ENCODE results near the gene CYB561D1.
A peak's percentile ranks its signal among the peaks of the same experiment; 100 is the strongest.

CYB561D1 gene

GRCh38 chr1:109546311-109547109, 52.6 kb downstream of the CYB561D1 start:
- peak; percentile 91 for DNase-seq (ENCODE audit: low spot score)
- in situ Hi-C loops (cut with MboI; ENCODE audit: low sequenced_read_pairs, unreplicated experiment) = loop anchor here (5.0 to 10.0 kb wide), 3 partner anchors 76 to 438 kb away; partner anchors contain the start of gene AHCYL1
- TF ChIP-seq CTCF (IDR thresholded peaks at IDR 0.05; ENCODE audit: borderline replicate concordance, control extremely low read depth, extremely low read depth, insufficient read depth, missing control alignments) = peak; percentile 88

- in situ Hi-C loops (cut with MboI; ENCODE audit: low sequenced_read_pairs, unreplicated experiment) = loop anchor here (5.0 to 10.0 kb wide), 3 partner anchors 75 to 437 kb away; partner anchors contain the start of gene AHCYL1
- DNase-seq (ENCODE audit: low spot score) = peak; percentile 29
- no peak for TF ChIP-seq CTCF (IDR thresholded peaks at IDR 0.05; ENCODE audit: borderline replicate concordance, control extremely low read depth, extremely low read depth, insufficient read depth, missing control alignments)
These were observed 53.8 kb downstream of the CYB561D1 start for GRCh38 chr1:109547463-109548320.

- TF ChIP-seq CTCF (IDR thresholded peaks at IDR 0.05; ENCODE audit: borderline replicate concordance, control extremely low read depth, extremely low read depth, insufficient read depth, missing control alignments) = no peak
- peak; percentile 94 for DNase-seq (ENCODE audit: low spot score)
- in situ Hi-C loops (cut with MboI; ENCODE audit: low sequenced_read_pairs, unreplicated experiment) = loop anchor here (5.0 to 10.0 kb wide), 3 partner anchors 74 to 436 kb away; partner anchors contain the start of gene AHCYL1
These were observed 54.7 kb downstream of the CYB561D1 start, which contains the start of gene GNAI3 for GRCh38 chr1:109548321-109549267. Gene GNAI3 (plus strand): TSS chr1:109548615. CDS start chr1:109548721, 106 bp downstream.
